HEK293 (cell line): ENCODE data around the gene STX1B.
A peak's percentile ranks its signal among the peaks of the same experiment; 100 is the strongest.

Experiments
- CTCF ChIP-seq: fragments of 450-650 bp; formaldehyde crosslinking; IDR thresholded peaks from 2 replicates; pipeline ENCODE4 v1.5.1; 2016; ENCODE audit warnings: missing biosample characterization, missing genetic modification characterization
- KLF16 ChIP-seq: fragments of 450-650 bp; formaldehyde crosslinking; IDR thresholded peaks from 2 replicates; pipeline ENCODE4 v1.5.1; 2017; ENCODE audit warnings: missing biosample characterization, missing genetic modification characterization
- RBAK ChIP-seq: fragments of 450-650 bp; formaldehyde crosslinking; IDR thresholded peaks from 2 replicates; pipeline ENCODE4 v1.5.1; 2016; ENCODE audit warnings: missing biosample characterization, missing genetic modification characterization
- REST ChIP-seq: fragments of 450-650 bp; formaldehyde crosslinking; IDR thresholded peaks from 2 replicates; pipeline ENCODE4 v1.5.1; 2016; ENCODE audit warnings: missing biosample characterization, missing genetic modification characterization
- YY1 ChIP-seq: fragments of 450-650 bp; formaldehyde crosslinking; IDR thresholded peaks from 2 replicates; pipeline ENCODE4 v1.5.1; 2018; ENCODE audit warnings: missing biosample characterization, missing genetic modification characterization
- ZBTB7A ChIP-seq: fragments of 450-650 bp; formaldehyde crosslinking; IDR thresholded peaks from 2 replicates; pipeline ENCODE4 v1.5.1; 2016; ENCODE audit warnings: low read depth, missing biosample characterization, missing genetic modification characterization
- ZNF121 ChIP-seq: fragments of 450-650 bp; formaldehyde crosslinking; IDR thresholded peaks from 2 replicates; pipeline ENCODE4 v1.5.1; 2016; ENCODE audit warnings: missing biosample characterization, missing genetic modification characterization
- ZNF155 ChIP-seq: fragments of 450-650 bp; formaldehyde crosslinking; IDR thresholded peaks from 2 replicates; pipeline ENCODE4 v1.5.1; 2016; ENCODE audit warnings: missing biosample characterization, missing genetic modification characterization
- ZNF214 ChIP-seq: fragments of 450-650 bp; formaldehyde crosslinking; IDR thresholded peaks from 2 replicates; pipeline ENCODE4 v1.5.1; 2017; ENCODE audit warnings: missing biosample characterization, mild to moderate bottlenecking, missing genetic modification characterization, borderline replicate concordance
- ZNF610 ChIP-seq: fragments of 450-650 bp; formaldehyde crosslinking; IDR thresholded peaks from 2 replicates; pipeline ENCODE4 v1.5.1; 2016; ENCODE audit warnings: missing biosample characterization, missing genetic modification characterization, borderline replicate concordance
- ZNF621 ChIP-seq: fragments of 450-650 bp; formaldehyde crosslinking; IDR thresholded peaks from 2 replicates; pipeline ENCODE4 v1.5.1; 2017; ENCODE audit warnings: missing biosample characterization, missing genetic modification characterization
- ZNF660 ChIP-seq: fragments of 450-650 bp; IDR thresholded peaks from 2 replicates; pipeline ENCODE4 v1.5.1; 2018; ENCODE audit warnings: missing biosample characterization, mild to moderate bottlenecking, missing genetic modification characterization
- ZNF747 ChIP-seq: fragments of 450-650 bp; formaldehyde crosslinking; IDR thresholded peaks from 2 replicates; pipeline ENCODE4 v1.5.1; 2016; ENCODE audit warnings: missing biosample characterization, missing genetic modification characterization
- ZSCAN18 ChIP-seq: fragments of 450-650 bp; formaldehyde crosslinking; IDR thresholded peaks from 2 replicates; pipeline ENCODE4 v1.5.1; 2016; ENCODE audit warnings: missing biosample characterization, missing genetic modification characterization

- no peak for TF ChIP-seq KLF16 (tag by site-specific recombination)
- no peak for TF ChIP-seq CTCF (tag by site-specific recombination)
- no peak for TF ChIP-seq ZNF621 (tag by site-specific recombination)
- no peak for TF ChIP-seq ZNF214 (tag by site-specific recombination)
- TF ChIP-seq REST (tag by site-specific recombination), result no peak
- no peak for TF ChIP-seq ZNF610 (tag by site-specific recombination)
- TF ChIP-seq ZSCAN18 (tag by site-specific recombination), result no peak
- TF ChIP-seq ZBTB7A (tag by site-specific recombination), result 0 out of 2 replicates have a peak, but pooled peaks have one; percentile 50
- no peak for TF ChIP-seq ZNF155 (tag by site-specific recombination)
- TF ChIP-seq ZNF121 (tag by site-specific recombination), result no peak
- no peak for TF ChIP-seq RBAK (tag by site-specific recombination)
- no peak for TF ChIP-seq ZNF747 (tag by site-specific recombination)
- no peak for TF ChIP-seq ZNF660
- TF ChIP-seq YY1, result no peak
Measured at GRCh38 chr16:31006589-31006988, 3.8 kb downstream of the STX1B start.
